HG03139 (cell line): ENCODE measurements around the gene TFRC.
"Not testable (repeated sequence)": the region's sequence is repeated elsewhere in the genome, so short reads cannot be mapped to it uniquely, and the experiment has no call there.

Source experiments
- ATAC-seq: cut with Tn5 transposase; IDR thresholded peaks from one replicate; pipeline ENCODE4 v1.9.1; 2021; ENCODE audit not compliant: unreplicated experiment

The TFRC gene

DNA sequence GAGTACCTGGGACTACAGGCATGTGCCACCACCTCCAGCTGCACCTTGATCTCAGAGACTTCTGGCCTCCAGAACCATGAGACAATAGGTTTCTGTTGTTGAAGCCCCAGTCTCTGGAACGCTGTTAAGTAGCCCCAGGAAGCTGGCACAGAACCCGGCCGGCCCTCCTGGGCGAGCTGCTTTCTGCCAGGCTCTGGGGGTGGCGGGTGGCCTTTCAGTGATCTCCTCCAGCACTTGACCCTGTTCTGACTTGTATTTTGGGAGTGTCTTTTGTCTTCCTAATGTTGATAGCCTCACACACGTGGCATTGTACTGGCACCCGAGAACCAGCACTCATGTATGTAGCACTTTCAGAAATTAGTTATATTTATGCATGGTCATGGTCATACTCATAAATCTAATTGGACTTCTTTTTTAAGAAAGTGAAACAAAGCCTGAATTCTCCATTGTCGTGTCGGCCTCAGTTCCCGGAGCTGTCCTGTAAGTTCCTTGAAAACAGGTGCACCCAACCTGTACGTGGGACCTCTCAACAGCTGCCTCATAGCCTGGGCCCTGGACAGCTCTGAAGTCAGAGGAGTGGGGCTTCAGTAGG, 74.0 kb downstream of the TFRC start:
- no peak for ATAC-seq

DNA sequence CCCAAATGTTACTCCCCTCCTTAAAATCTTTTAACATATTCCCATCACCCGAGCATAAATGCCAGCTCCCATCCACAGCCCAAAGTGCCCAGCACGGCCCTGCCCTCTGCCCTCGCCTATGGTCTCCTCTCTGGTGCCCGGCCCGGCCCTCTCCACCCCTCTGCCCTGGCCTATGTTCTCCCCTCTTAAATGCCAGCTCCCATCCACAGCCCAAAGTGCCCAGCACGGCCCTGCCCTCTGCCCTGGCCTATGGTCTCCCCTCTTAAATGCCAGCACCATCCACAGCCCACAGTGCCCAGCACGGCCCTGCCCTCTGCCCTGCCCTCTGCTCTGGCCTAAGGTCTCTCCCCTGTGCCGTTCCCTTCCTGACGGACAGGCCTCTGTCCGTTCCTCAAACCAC, 76.6 kb downstream of the TFRC start:
- not testable (repeated sequence) for ATAC-seq

DNA sequence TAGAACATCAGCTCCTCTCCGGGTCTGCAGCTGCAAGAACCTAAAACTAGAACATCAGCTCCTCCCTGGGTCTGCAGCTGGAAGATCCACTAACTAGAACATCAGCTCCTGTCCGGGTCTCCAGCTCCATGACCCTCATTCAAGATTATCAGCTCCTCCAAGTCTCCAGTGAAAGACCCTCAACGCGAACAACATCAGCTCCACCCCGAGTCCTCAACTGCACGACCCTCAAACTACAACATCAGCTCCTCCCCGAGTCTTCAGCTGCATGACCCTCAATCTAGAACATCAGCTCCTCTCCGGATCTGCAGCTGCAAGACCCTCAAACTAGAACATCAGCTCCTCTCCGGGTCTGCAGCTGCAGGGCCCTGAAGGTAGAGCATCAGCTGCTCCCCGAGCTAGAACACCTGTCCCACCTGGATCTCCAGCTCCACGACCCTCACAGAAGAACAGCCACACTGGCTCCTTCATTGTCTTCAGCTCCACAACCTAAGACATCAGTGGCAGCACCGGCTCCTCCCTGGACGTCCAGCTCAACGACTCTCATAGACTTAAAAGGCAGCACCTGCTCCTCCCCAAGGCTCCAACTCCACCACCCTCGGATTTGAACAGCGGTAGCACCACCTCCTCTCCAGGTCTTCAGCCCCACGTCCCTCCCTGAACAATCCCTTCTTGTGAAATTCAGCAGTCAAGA, 77.4 kb downstream of the TFRC start:
- ATAC-seq, result not testable (repeated sequence)

DNA sequence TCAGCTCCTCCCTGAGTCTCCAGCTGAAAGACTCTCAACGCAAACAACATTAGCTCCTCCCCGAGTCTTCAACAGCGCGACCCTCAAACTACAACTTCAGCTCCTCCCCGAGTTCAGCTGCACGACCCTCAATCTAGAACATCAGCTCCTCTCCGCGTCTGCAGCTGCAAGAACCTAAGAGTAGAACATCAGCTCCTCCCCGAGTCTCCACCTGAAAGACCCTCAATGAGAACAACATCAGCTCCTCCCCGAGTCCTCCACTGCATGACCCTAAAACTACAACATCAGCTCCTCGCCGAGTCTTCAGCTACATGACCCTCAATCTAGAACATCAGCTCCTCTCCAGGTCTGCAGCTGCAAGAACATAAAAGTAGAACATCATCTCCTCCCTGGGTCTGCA, 78.3 kb downstream of the TFRC start:
- ATAC-seq, result no peak

DNA sequence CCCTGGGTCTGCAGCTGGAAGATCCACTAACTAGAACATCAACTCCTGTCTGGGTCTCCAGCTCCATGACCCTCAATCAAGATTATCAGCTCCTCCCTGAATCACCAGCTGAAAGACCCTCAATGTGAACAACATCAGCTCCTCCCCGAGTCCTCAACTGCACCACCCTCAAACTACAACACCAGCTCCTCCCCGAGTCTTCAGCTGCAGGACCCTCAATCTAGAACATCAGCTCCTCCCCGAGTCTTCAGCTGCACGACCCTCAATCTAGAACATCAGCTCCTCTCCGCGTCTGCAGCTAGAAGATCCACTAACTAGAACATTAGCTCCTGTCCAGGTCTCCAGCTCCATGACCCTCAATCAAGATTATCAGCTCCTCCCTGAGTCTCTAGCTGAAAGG, 79.2 kb downstream of the TFRC start:
- not testable (repeated sequence) for ATAC-seq

DNA sequence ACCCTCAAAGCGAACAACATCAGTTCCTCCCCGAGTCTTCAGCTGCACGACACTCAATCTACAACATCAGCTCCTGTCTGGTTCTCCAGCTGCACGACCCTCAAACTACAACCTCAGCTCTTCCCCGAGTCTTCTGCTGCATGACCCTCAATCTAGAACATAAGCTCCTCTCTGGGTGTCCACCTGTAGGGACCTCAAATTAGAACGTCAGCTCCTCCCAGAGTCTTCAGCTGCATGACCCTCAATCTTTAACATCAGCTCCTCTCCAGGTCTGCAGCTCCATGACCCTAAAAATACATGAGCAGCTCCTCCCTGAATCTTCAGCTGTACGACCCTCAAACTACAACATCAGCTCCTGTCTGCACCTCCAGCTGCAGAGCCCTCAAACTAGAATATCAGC, 80.7 kb downstream of the TFRC start:
- not testable (repeated sequence) for ATAC-seq

DNA sequence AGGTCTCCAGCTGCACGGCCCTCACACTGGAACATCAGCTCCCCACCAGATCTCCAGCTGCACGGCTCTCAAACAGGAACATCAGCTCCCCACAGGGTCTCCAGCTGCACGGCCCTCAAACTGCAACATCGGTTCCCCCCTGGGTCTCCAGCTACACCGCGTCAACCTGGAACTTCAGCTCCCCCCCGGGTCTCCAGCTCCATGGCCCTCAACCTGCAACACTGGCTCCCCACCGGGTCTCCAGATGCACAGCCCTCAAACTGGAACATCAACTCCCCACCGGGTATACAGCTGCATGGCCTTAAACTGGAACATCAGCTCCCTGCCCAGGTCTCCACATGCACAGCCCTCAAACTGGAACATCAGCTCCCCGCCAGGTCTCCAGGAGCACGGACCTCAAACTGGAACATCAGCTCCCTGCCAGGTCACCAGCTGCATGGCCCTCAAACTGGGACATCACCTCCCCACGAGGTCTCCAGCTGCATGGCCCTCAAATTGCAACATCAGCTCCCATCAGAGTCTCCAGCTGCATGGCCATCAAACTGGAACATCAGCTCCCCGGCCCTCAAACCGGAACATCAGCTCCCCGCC, 81.4 kb downstream of the TFRC start:
- ATAC-seq, result not testable (repeated sequence)

DNA sequence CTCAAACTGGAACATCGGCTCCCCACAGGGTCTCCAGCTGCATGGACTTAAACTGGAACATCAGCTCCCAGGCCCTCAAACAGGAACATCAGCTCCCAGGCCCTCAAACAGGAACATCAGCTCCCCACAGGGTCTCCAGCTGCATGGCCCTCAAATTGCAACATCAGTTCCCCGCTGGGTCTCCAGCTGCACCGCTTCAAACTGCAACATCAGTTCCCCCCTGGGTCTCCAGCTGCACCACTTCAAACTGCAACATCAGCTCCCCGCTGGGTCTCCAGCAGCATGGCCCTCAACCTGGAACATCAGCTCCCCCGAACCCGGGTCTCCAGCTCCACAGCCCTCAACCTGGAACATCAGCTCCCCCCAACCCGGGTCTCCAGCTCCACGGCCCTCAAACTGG, 82.0 kb downstream of the TFRC start:
- ATAC-seq, result no peak
